Nephron (organoid): Measurements from ENCODE around the gene AGPAT3.
A peak's percentile ranks its signal among the peaks of the same experiment; 100 is the strongest.

Experiments used
- H3K27ac Mint-ChIP-seq, 3 experiments: 2 replicates each; pipeline ENCODE4 v1.8.0; 2020; ENCODE audit warnings: mixed read lengths in 3 of 3, mild to moderate bottlenecking in 2 of 3, moderate library complexity in 1 of 3
- H3K27me3 Mint-ChIP-seq: 2 replicates; pipeline ENCODE4 v1.8.0; 2021; ENCODE audit warnings: low read depth, mild to moderate bottlenecking, moderate library complexity, mixed read lengths
- H3K36me3 Mint-ChIP-seq: 2 replicates; pipeline ENCODE4 v1.8.0; 2020; ENCODE audit warnings: low read depth, mixed read lengths
- H3K4me1 Mint-ChIP-seq: 2 replicates; pipeline ENCODE4 v1.8.0; 2020; ENCODE audit warnings: mixed read lengths
- H3K4me3 Mint-ChIP-seq, 3 experiments: 2 replicates each; pipeline ENCODE4 v1.8.0; 2020; ENCODE audit warnings: mild to moderate bottlenecking in 3 of 3, mixed read lengths in 3 of 3, moderate library complexity in 2 of 3
- H3K9me3 Mint-ChIP-seq: 2 replicates; pipeline ENCODE4 v1.8.0; 2020; ENCODE audit warnings: mixed read lengths
- CTCF ChIP-seq, 3 experiments: fragments of 200-600 bp; sonication (generic); IDR thresholded peaks; one replicate each; pipeline ENCODE4 v1.5.0; 2021; ENCODE audit warnings: antibody characterized with exemption in 3 of 3; ENCODE audit not compliant: unreplicated experiment in 3 of 3

AGPAT3 gene

GRCh38 chr21:44017601-44018000 is 152.6 kb downstream of the AGPAT3 start:
- no peaks in the 10 kb centered on the region for H3K36me3 Mint-ChIP-seq
- no peaks in the 10 kb centered on the region for H3K27me3 Mint-ChIP-seq
- peaks cover 38% of the 10 kb centered on the region for H3K4me1 Mint-ChIP-seq
- no peak for TF ChIP-seq CTCF (IDR thresholded peaks at IDR 0.05; ENCODE audit: unreplicated experiment in 3 of 3)
- H3K27ac Mint-ChIP-seq, result no peak overlapping the region
- H3K4me3 Mint-ChIP-seq, result no peak overlapping the region
- H3K9me3 Mint-ChIP-seq, result no peaks in the 10 kb centered on the region

GRCh38 chr21:44018127-44018526 is 153.1 kb downstream of the AGPAT3 start:
- Mint-ChIP-seq H3K27ac (no peak overlapping the region), H3K27me3 (no peaks in the 10 kb centered on the region), H3K36me3 (no peaks in the 10 kb centered on the region), H3K9me3 (no peaks in the 10 kb centered on the region), H3K4me3 (no peak overlapping the region), H3K4me1 (peaks cover 36% of the 10 kb centered on the region)
- TF ChIP-seq CTCF (IDR thresholded peaks at IDR 0.05; ENCODE audit: unreplicated experiment in 3 of 3), result no peak

GRCh38 chr21:44018813-44019567 is 154.0 kb downstream of the AGPAT3 start:
- TF ChIP-seq CTCF (IDR thresholded peaks at IDR 0.05; ENCODE audit: unreplicated experiment in 3 of 3), result no peak
- Mint-ChIP-seq H3K9me3 (no peaks in the 10 kb centered on the region), H3K27me3 (no peaks in the 10 kb centered on the region), H3K4me3 (no peak overlapping the region), H3K27ac (peak overlapping the region in 1 of 3 experiments; percentile 30), H3K36me3 (no peaks in the 10 kb centered on the region), H3K4me1 (peaks cover 27% of the 10 kb centered on the region)

GRCh38 chr21:44019568-44019958 is 154.5 kb downstream of the AGPAT3 start:
- no peaks in the 10 kb centered on the region for H3K9me3 Mint-ChIP-seq
- no peaks in the 10 kb centered on the region for H3K27me3 Mint-ChIP-seq
- H3K4me1 Mint-ChIP-seq, result peaks cover 24% of the 10 kb centered on the region
- H3K4me3 Mint-ChIP-seq, result no peak overlapping the region
- no peak for TF ChIP-seq CTCF (IDR thresholded peaks at IDR 0.05; ENCODE audit: unreplicated experiment in 3 of 3)
- no peak overlapping the region for H3K27ac Mint-ChIP-seq
- no peaks in the 10 kb centered on the region for H3K36me3 Mint-ChIP-seq

- no peak for TF ChIP-seq CTCF (IDR thresholded peaks at IDR 0.05; ENCODE audit: unreplicated experiment in 3 of 3)
- H3K4me3 Mint-ChIP-seq, result no peak overlapping the region
- H3K27me3 Mint-ChIP-seq, result no peaks in the 10 kb centered on the region
- no peaks in the 10 kb centered on the region for H3K9me3 Mint-ChIP-seq
- H3K36me3 Mint-ChIP-seq, result no peaks in the 10 kb centered on the region
- no peak overlapping the region for H3K27ac Mint-ChIP-seq
- H3K4me1 Mint-ChIP-seq, result peaks cover 26% of the 10 kb centered on the region
Measured at GRCh38 chr21:44020551-44020950, 155.5 kb downstream of the AGPAT3 start.

- no peak for TF ChIP-seq CTCF (IDR thresholded peaks at IDR 0.05; ENCODE audit: unreplicated experiment in 3 of 3)
- Mint-ChIP-seq H3K4me1 (peaks cover 31% of the 10 kb centered on the region), H3K27ac (peak overlapping the region in 1 of 3 experiments; percentile 59), H3K4me3 (no peak overlapping the region), H3K36me3 (no peaks in the 10 kb centered on the region), H3K9me3 (no peaks in the 10 kb centered on the region), H3K27me3 (no peaks in the 10 kb centered on the region)
Measured at GRCh38 chr21:44021064-44021463, 156.0 kb downstream of the AGPAT3 start.
